SK-N-SH treated with all-trans-retinoic acid at 6 μM for 48 hours (cell line): Measurements from ENCODE around the gene APBA2.

Source experiments
- ATAC-seq: fragments of 200-7000 bp; cut with Tn5 transposase; 3 replicates; pipeline ENCODE4 v1.9.1; 2020; ENCODE audit warnings: mild to moderate bottlenecking, moderate library complexity
- ARNTL ChIP-seq: fragments of 450-650 bp; formaldehyde crosslinking; IDR thresholded peaks from 2 replicates; pipeline ENCODE4 v1.5.0; 2020; ENCODE audit warnings: low read depth, mild to moderate bottlenecking, moderate library complexity, borderline replicate concordance
- BACH2 ChIP-seq: fragments of 250-450 bp; sonication (Bioruptor Pico); IDR thresholded peaks from 2 replicates; pipeline ENCODE4 v1.9.0; 2021; ENCODE audit warnings: mild to moderate bottlenecking, borderline replicate concordance
- CSDC2 ChIP-seq: fragments of 250-450 bp; sonication (Bioruptor Pico); IDR thresholded peaks from 2 replicates; pipeline ENCODE4 v1.5.0; 2020; ENCODE audit warnings: mild to moderate bottlenecking, moderate library complexity
- ESRRG ChIP-seq: fragments of 250-450 bp; sonication (Bioruptor Pico); IDR thresholded peaks from 2 replicates; pipeline ENCODE4 v1.6.1; 2021; ENCODE audit warnings: mild to moderate bottlenecking
- GLIS3 ChIP-seq: fragments of 250-450 bp; sonication (Bioruptor Pico); IDR thresholded peaks from 2 replicates; pipeline ENCODE4 v1.5.0; 2020; ENCODE audit warnings: mild to moderate bottlenecking, moderate library complexity
- ISL1 ChIP-seq: fragments of 250-450 bp; sonication (Bioruptor Pico); IDR thresholded peaks from 2 replicates; pipeline ENCODE4 v2.1.2; 2022; ENCODE audit warnings: mild to moderate bottlenecking, moderate library complexity
- OSR1 ChIP-seq: fragments of 250-450 bp; sonication (Bioruptor Pico); IDR thresholded peaks from 2 replicates; pipeline ENCODE4 v1.8.0; 2022; ENCODE audit warnings: moderate library complexity, mild to moderate bottlenecking, inconsistent platforms
- PPARA ChIP-seq: fragments of 250-450 bp; sonication (Bioruptor Pico); IDR thresholded peaks from 2 replicates; pipeline ENCODE4 v1.5.0; 2020; ENCODE audit warnings: mild to moderate bottlenecking, borderline replicate concordance
- RARB ChIP-seq: fragments of 250-450 bp; sonication (Bioruptor Pico); IDR thresholded peaks from 2 replicates; pipeline ENCODE4 v1.8.0; 2021; ENCODE audit warnings: mild to moderate bottlenecking, moderate library complexity
- SNAI2 ChIP-seq: fragments of 250-450 bp; sonication (Bioruptor Pico); IDR thresholded peaks from 2 replicates; pipeline ENCODE4 v1.5.0; 2020; ENCODE audit warnings: mild to moderate bottlenecking, moderate library complexity
- TCF4 ChIP-seq: fragments of 250-450 bp; sonication (Bioruptor Pico); IDR thresholded peaks from 2 replicates; pipeline ENCODE4 v1.8.0; 2021; ENCODE audit warnings: mild to moderate bottlenecking, moderate library complexity, borderline replicate concordance
- TOX ChIP-seq: fragments of 250-450 bp; sonication (Bioruptor Pico); IDR thresholded peaks from 2 replicates; pipeline ENCODE4 v1.8.0; 2021; ENCODE audit warnings: mild to moderate bottlenecking, moderate library complexity, borderline replicate concordance
- ZC3H10 ChIP-seq: fragments of 250-450 bp; sonication (Bioruptor Pico); IDR thresholded peaks from 2 replicates; pipeline ENCODE4 v1.5.1; 2021; ENCODE audit warnings: mild to moderate bottlenecking, moderate library complexity
- ZFP3 ChIP-seq: fragments of 250-450 bp; sonication (Bioruptor Pico); IDR thresholded peaks from 2 replicates; pipeline ENCODE4 v1.5.0; 2020; ENCODE audit warnings: mild to moderate bottlenecking, moderate library complexity
- ZFP30 ChIP-seq: fragments of 450-650 bp; formaldehyde crosslinking; IDR thresholded peaks from 2 replicates; pipeline ENCODE4 v1.5.0; 2022; ENCODE audit warnings: mild to moderate bottlenecking, moderate library complexity
- ZNF565 ChIP-seq: fragments of 450-650 bp; formaldehyde crosslinking; conservative IDR thresholded peaks from 2 replicates; pipeline ENCODE4 v1.5.0; 2020; ENCODE audit warnings: low read depth, mild to moderate bottlenecking, moderate library complexity
- ZNF70 ChIP-seq: fragments of 450-650 bp; formaldehyde crosslinking; IDR thresholded peaks from 2 replicates; pipeline ENCODE4 v1.5.0; 2020; ENCODE audit warnings: mild to moderate bottlenecking, moderate library complexity
- ZNF8 ChIP-seq: fragments of 450-650 bp; formaldehyde crosslinking; IDR thresholded peaks from 2 replicates; pipeline ENCODE4 v1.5.0; 2020; ENCODE audit warnings: mild to moderate bottlenecking, moderate library complexity
- TF ChIP-seq, protein P1 (sequence below): fragments of 250-450 bp; sonication (Bioruptor Pico); IDR thresholded peaks from 2 replicates; pipeline ENCODE4 v1.5.1; 2020; ENCODE audit warnings: low read depth, mild to moderate bottlenecking, moderate library complexity
- TF ChIP-seq, protein P2 (sequence below): fragments of 250-450 bp; sonication (Bioruptor Pico); IDR thresholded peaks from 2 replicates; pipeline ENCODE4 v1.8.0; 2020; ENCODE audit warnings: mild to moderate bottlenecking, moderate library complexity, borderline replicate concordance
- TF ChIP-seq, protein P3 (sequence below): fragments of 250-450 bp; sonication (Bioruptor Pico); IDR thresholded peaks from 2 replicates; pipeline ENCODE4 v1.5.0; 2020; ENCODE audit warnings: mild to moderate bottlenecking, moderate library complexity
- TF ChIP-seq, protein P4 (sequence below): fragments of 250-450 bp; sonication (Bioruptor Pico); IDR thresholded peaks from 2 replicates; pipeline ENCODE4 v1.8.0; 2021; ENCODE audit warnings: low read depth, mild to moderate bottlenecking, moderate library complexity, borderline replicate concordance

APBA2 gene

DNA sequence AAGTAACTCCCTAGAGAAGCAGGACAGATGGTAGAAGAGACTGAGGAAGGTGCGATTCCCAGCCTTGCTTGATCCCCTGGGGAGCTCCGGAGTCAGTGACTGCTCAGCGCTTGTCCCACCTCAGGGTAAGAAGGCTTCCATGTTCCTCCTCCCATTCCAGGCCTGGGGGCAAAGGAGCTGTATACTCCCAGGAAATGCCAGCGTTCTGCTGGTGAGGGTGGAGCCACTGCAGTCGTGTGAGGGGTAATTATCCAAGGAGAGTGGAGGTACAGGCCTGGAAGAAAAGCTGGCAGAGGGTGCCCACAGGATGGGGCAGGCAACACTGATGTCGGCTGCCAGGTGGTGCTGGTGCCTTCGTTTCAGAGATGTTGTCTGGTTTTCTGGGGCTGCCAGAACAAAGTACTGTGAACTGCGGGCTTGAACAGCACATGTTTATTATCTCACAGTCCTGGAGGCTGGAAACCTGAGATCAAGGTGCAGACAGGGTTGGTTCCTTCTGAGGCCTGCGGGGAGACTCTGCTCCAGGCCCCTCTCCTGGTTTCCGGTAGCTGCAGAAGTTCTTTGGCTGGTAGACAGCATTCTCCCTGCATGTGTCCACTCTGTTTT lies 12.1 kb upstream of the APBA2 start:
- peak; percentile 50; the same call in 2 of the 3 replicates for ATAC-seq
- TF ChIP-seq OSR1 (CRISPR knock-in tag): no peak
- TF ChIP-seq, protein P1, sequence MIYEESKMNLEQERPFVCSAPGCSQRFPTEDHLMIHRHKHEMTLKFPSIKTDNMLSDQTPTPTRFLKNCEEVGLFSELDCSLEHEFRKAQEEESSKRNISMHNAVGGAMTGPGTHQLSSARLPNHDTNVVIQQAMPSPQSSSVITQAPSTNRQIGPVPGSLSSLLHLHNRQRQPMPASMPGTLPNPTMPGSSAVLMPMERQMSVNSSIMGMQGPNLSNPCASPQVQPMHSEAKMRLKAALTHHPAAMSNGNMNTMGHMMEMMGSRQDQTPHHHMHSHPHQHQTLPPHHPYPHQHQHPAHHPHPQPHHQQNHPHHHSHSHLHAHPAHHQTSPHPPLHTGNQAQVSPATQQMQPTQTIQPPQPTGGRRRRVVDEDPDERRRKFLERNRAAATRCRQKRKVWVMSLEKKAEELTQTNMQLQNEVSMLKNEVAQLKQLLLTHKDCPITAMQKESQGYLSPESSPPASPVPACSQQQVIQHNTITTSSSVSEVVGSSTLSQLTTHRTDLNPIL (CRISPR knock-in tag): no peak
- no peak for TF ChIP-seq ESRRG (CRISPR knock-in tag)
- no peak for TF ChIP-seq ARNTL (CRISPR knock-in tag)
- no peak for TF ChIP-seq ZC3H10
- TF ChIP-seq GLIS3: no peak
- no peak for TF ChIP-seq RARB (CRISPR knock-in tag)
- TF ChIP-seq ZFP30: no peak
- TF ChIP-seq, protein P2, sequence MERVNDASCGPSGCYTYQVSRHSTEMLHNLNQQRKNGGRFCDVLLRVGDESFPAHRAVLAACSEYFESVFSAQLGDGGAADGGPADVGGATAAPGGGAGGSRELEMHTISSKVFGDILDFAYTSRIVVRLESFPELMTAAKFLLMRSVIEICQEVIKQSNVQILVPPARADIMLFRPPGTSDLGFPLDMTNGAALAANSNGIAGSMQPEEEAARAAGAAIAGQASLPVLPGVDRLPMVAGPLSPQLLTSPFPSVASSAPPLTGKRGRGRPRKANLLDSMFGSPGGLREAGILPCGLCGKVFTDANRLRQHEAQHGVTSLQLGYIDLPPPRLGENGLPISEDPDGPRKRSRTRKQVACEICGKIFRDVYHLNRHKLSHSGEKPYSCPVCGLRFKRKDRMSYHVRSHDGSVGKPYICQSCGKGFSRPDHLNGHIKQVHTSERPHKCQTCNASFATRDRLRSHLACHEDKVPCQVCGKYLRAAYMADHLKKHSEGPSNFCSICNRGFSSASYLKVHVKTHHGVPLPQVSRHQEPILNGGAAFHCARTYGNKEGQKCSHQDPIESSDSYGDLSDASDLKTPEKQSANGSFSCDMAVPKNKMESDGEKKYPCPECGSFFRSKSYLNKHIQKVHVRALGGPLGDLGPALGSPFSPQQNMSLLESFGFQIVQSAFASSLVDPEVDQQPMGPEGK (CRISPR knock-in tag): no peak
- no peak for TF ChIP-seq ISL1
- no peak for TF ChIP-seq TOX (CRISPR knock-in tag)
- TF ChIP-seq, protein P3, sequence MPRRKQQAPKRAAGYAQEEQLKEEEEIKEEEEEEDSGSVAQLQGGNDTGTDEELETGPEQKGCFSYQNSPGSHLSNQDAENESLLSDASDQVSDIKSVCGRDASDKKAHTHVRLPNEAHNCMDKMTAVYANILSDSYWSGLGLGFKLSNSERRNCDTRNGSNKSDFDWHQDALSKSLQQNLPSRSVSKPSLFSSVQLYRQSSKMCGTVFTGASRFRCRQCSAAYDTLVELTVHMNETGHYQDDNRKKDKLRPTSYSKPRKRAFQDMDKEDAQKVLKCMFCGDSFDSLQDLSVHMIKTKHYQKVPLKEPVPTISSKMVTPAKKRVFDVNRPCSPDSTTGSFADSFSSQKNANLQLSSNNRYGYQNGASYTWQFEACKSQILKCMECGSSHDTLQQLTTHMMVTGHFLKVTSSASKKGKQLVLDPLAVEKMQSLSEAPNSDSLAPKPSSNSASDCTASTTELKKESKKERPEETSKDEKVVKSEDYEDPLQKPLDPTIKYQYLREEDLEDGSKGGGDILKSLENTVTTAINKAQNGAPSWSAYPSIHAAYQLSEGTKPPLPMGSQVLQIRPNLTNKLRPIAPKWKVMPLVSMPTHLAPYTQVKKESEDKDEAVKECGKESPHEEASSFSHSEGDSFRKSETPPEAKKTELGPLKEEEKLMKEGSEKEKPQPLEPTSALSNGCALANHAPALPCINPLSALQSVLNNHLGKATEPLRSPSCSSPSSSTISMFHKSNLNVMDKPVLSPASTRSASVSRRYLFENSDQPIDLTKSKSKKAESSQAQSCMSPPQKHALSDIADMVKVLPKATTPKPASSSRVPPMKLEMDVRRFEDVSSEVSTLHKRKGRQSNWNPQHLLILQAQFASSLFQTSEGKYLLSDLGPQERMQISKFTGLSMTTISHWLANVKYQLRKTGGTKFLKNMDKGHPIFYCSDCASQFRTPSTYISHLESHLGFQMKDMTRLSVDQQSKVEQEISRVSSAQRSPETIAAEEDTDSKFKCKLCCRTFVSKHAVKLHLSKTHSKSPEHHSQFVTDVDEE (CRISPR knock-in tag): no peak
- no peak for TF ChIP-seq ZNF8 (CRISPR knock-in tag)
- TF ChIP-seq ZNF70 (CRISPR knock-in tag): no peak
- no peak for TF ChIP-seq ZFP3 (CRISPR knock-in tag)
- no peak for TF ChIP-seq ZNF565 (CRISPR knock-in tag)
- TF ChIP-seq BACH2 (CRISPR knock-in tag): no peak
- TF ChIP-seq TCF4 (CRISPR knock-in tag): no peak
- TF ChIP-seq, protein P4, sequence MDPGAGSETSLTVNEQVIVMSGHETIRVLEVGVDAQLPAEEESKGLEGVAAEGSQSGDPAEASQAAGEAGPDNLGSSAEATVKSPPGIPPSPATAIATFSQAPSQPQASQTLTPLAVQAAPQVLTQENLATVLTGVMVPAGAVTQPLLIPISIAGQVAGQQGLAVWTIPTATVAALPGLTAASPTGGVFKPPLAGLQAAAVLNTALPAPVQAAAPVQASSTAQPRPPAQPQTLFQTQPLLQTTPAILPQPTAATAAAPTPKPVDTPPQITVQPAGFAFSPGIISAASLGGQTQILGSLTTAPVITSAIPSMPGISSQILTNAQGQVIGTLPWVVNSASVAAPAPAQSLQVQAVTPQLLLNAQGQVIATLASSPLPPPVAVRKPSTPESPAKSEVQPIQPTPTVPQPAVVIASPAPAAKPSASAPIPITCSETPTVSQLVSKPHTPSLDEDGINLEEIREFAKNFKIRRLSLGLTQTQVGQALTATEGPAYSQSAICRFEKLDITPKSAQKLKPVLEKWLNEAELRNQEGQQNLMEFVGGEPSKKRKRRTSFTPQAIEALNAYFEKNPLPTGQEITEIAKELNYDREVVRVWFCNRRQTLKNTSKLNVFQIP: no peak

DNA sequence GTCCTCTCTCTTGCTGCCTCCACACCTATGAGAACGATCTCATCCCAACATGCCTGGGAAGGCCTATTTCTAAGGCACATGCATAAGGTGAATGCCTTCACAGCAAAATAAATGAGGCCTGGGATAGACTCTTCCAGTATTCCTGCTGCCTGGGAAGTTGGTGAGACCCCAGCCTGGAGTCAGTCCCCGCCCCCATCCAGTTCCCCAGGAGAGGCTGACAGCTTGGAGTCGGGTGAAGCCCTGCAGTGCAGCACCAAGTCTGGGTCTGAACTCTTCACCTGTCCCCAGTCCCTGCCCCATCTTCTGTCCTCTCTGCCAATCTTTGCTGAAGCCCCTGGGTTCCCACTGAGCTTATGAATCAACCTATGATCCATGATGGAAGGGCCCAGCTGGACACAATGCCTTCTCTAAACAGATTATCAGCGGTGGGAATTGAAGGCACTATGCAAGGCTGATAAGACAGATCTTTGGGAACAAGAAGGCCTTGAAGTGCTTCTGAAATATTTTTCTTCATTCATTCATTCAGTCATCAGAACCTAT lies 10.2 kb upstream of the APBA2 start:
- TF ChIP-seq ZNF565 (CRISPR knock-in tag): no peak
- no peak for TF ChIP-seq OSR1 (CRISPR knock-in tag)
- TF ChIP-seq GLIS3: no peak
- no peak for TF ChIP-seq RARB (CRISPR knock-in tag)
- TF ChIP-seq ISL1: no peak
- no peak for TF ChIP-seq SNAI2 (CRISPR knock-in tag)
- no peak for TF ChIP-seq ZFP30
- TF ChIP-seq PPARA (CRISPR knock-in tag): no peak
- TF ChIP-seq, protein P3 (CRISPR knock-in tag): no peak
- TF ChIP-seq ZNF70 (CRISPR knock-in tag): no peak
- no peak for TF ChIP-seq BACH2 (CRISPR knock-in tag)
- no peak for TF ChIP-seq TOX (CRISPR knock-in tag)
- TF ChIP-seq ESRRG (CRISPR knock-in tag): no peak
- TF ChIP-seq CSDC2: no peak
- no peak for TF ChIP-seq ZC3H10
- TF ChIP-seq ZNF8 (CRISPR knock-in tag): no peak
- no peak for ATAC-seq
